ENCODE measurements around the gene CXCL13. TPM values are rescaled to one million over a fixed set of nuclear protein-coding genes. Genes with fewer than 3 reads are reported as not detected.

CXCL13 gene
- total RNA-seq, 6 donors from 2014 or later, result 0.52 to 4.7 (median 0.76) TPM; not detected in 1

- H3K9me3 ChIP-seq, result no peaks in the 10 kb centered on the region
- no peak for DNase-seq
- 83 to 84% methylated on average over 5 of the region's 5 CpGs for WGBS, 2 donors
- H3K36me3 ChIP-seq, result no peaks in the 10 kb centered on the region
- H3K27ac ChIP-seq, result no peak overlapping the region
- TF ChIP-seq POLR2AphosphoS5 (IDR thresholded peaks at IDR 0.05) (no peak), EP300 (IDR thresholded peaks at IDR 0.05) (no peak), POLR2A (IDR thresholded peaks at IDR 0.05) (no peak)
- TF ChIP-seq, protein P1, sequence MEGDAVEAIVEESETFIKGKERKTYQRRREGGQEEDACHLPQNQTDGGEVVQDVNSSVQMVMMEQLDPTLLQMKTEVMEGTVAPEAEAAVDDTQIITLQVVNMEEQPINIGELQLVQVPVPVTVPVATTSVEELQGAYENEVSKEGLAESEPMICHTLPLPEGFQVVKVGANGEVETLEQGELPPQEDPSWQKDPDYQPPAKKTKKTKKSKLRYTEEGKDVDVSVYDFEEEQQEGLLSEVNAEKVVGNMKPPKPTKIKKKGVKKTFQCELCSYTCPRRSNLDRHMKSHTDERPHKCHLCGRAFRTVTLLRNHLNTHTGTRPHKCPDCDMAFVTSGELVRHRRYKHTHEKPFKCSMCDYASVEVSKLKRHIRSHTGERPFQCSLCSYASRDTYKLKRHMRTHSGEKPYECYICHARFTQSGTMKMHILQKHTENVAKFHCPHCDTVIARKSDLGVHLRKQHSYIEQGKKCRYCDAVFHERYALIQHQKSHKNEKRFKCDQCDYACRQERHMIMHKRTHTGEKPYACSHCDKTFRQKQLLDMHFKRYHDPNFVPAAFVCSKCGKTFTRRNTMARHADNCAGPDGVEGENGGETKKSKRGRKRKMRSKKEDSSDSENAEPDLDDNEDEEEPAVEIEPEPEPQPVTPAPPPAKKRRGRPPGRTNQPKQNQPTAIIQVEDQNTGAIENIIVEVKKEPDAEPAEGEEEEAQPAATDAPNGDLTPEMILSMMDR (IDR thresholded peaks at IDR 0.05), result no peak
- H3K27me3 ChIP-seq, result no peaks in the 10 kb centered on the region
- H3K4me1 ChIP-seq, result peaks cover 0 to 7% (median 1%) of the 10 kb centered on the region in 4 donors
- ATAC-seq (ENCODE audit: low FRiP score in 2 of 2), result no peak
- no peak overlapping the region for H3K4me3 ChIP-seq
Observed at GRCh38 chr4:77617203-77617602, 11.6 kb downstream of the CXCL13 start.

GRCh38 chr4:77618383-77619241 is 13.0 kb downstream of the CXCL13 start:
- DNase-seq (peak in 1 of 2 donors; percentile 74), ATAC-seq (ENCODE audit: low FRiP score in 2 of 2) (peak; percentile 93 to 95)
- no peak overlapping the region for H3K27ac ChIP-seq
- no peaks in the 10 kb centered on the region for H3K27me3 ChIP-seq
- no peaks in the 10 kb centered on the region for H3K9me3 ChIP-seq
- no peak for TF ChIP-seq POLR2A (IDR thresholded peaks at IDR 0.05)
- no peak for TF ChIP-seq POLR2AphosphoS5 (IDR thresholded peaks at IDR 0.05)
- TF ChIP-seq, protein P1 (IDR thresholded peaks at IDR 0.05), result peak; percentile 65 to 82 (median 69)
- WGBS, 2 donors, result 17 to 22% methylated on average over 8 to 12 of the region's 12 CpGs
- H3K4me3 ChIP-seq, result no peak overlapping the region
- no peaks in the 10 kb centered on the region for H3K36me3 ChIP-seq
- peaks cover 0 to 7% (median 1%) of the 10 kb centered on the region in 4 donors for H3K4me1 ChIP-seq

- Histone ChIP-seq H3K27ac (no peak overlapping the region), H3K36me3 (no peaks in the 10 kb centered on the region), H3K4me1 (peaks cover 0 to 7% (median 1%) of the 10 kb centered on the region in 4 donors), H3K4me3 (no peak overlapping the region), H3K9me3 (no peaks in the 10 kb centered on the region), H3K27me3 (no peaks in the 10 kb centered on the region)
- 70 to 86% methylated on average over 1 of the region's 1 CpG for WGBS, 2 donors
- ATAC-seq (ENCODE audit: low FRiP score in 2 of 2) (no peak), DNase-seq (no peak)
- TF ChIP-seq EP300 (IDR thresholded peaks at IDR 0.05) (no peak), POLR2A (IDR thresholded peaks at IDR 0.05) (no peak), POLR2AphosphoS5 (IDR thresholded peaks at IDR 0.05) (no peak)
Observed at GRCh38 chr4:77619408-77619807, 13.8 kb downstream of the CXCL13 start.

- Histone ChIP-seq H3K4me3 (no peak overlapping the region), H3K27ac (no peak overlapping the region), H3K36me3 (no peaks in the 10 kb centered on the region), H3K27me3 (no peaks in the 10 kb centered on the region), H3K9me3 (no peaks in the 10 kb centered on the region), H3K4me1 (peaks cover 0 to 7% (median 1%) of the 10 kb centered on the region in 4 donors)
- ATAC-seq (ENCODE audit: low FRiP score in 2 of 2), result no peak
- TF ChIP-seq, protein P1 (IDR thresholded peaks at IDR 0.05), result no peak
- no peak for DNase-seq
Observed at GRCh38 chr4:77621254-77621653, 15.6 kb downstream of the CXCL13 start.

GRCh38 chr4:77623091-77623490 is 17.5 kb downstream of the CXCL13 start:
- Histone ChIP-seq H3K4me1 (peaks cover 0 to 7% (median 1%) of the 10 kb centered on the region in 4 donors), H3K27me3 (no peaks in the 10 kb centered on the region), H3K9me3 (no peaks in the 10 kb centered on the region), H3K4me3 (no peak overlapping the region), H3K36me3 (no peaks in the 10 kb centered on the region), H3K27ac (no peak overlapping the region)
- TF ChIP-seq, protein P1 (IDR thresholded peaks at IDR 0.05), result no peak
- TF ChIP-seq POLR2A (IDR thresholded peaks at IDR 0.05), result no peak
- TF ChIP-seq POLR2AphosphoS5 (IDR thresholded peaks at IDR 0.05), result no peak
- no peak for TF ChIP-seq EP300 (IDR thresholded peaks at IDR 0.05)
- 70 to 76% methylated on average over 2 of the region's 2 CpGs for WGBS, 2 donors
- no peak for ATAC-seq (ENCODE audit: low FRiP score in 2 of 2)
- no peak for DNase-seq

Measured in upper lobe of left lung (tissue), 6 donors.